ENCODE data around the gene CFAP45.

Gene CFAP45

DNA sequence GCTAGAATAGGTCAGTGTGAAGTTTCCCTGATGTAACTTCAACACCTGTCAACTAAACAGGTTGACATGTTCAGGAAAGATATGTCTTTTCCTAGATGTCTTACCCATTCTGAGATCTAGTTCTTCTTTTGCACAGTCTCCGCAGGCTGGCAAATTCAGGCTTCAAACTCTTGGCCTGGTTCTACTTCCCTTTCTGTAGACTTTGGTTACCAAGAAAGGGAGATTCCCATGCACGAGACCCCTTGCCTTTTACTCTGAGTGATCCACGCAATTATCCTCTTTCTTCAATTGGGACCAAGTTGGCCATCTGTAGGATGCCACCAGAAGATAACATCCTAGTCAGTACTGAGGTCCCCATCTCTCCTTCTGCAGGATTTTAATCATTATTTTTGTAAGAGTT is 2.0 kb downstream of the CFAP45 start:
- in situ Hi-C loops (cut with MboI; ENCODE audit: low sequenced_read_pairs, unreplicated experiment), result no loop called here
- TF ChIP-seq, protein P1, sequence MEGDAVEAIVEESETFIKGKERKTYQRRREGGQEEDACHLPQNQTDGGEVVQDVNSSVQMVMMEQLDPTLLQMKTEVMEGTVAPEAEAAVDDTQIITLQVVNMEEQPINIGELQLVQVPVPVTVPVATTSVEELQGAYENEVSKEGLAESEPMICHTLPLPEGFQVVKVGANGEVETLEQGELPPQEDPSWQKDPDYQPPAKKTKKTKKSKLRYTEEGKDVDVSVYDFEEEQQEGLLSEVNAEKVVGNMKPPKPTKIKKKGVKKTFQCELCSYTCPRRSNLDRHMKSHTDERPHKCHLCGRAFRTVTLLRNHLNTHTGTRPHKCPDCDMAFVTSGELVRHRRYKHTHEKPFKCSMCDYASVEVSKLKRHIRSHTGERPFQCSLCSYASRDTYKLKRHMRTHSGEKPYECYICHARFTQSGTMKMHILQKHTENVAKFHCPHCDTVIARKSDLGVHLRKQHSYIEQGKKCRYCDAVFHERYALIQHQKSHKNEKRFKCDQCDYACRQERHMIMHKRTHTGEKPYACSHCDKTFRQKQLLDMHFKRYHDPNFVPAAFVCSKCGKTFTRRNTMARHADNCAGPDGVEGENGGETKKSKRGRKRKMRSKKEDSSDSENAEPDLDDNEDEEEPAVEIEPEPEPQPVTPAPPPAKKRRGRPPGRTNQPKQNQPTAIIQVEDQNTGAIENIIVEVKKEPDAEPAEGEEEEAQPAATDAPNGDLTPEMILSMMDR (IDR thresholded peaks at IDR 0.05; ENCODE audit: borderline replicate concordance, control extremely low read depth, extremely low read depth, insufficient read depth, missing control alignments), result no peak
- no peak for DNase-seq (ENCODE audit: low spot score)

DNA sequence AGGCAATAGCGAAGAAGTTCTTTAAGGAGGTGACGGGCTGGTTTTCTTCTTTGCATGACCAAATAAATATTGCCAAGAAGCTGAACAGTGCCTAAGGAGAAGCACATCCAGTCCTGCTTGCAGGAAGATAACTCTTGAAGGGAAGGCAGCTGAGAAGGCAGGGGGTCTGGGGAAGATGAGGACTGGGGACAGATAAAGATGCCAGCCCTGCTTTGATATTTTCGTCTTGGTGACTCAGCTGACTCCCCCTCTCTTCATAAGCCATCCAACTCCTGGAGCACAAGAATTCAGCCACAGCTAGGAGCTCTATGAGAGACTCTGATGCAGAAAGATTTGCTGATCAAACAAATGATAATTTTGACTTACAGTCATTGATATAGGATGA is 3.4 kb downstream of the CFAP45 start:
- TF ChIP-seq, protein P1 (IDR thresholded peaks at IDR 0.05; ENCODE audit: borderline replicate concordance, control extremely low read depth, extremely low read depth, insufficient read depth, missing control alignments), result no peak
- DNase-seq (ENCODE audit: low spot score), result no peak
- in situ Hi-C loops (cut with MboI; ENCODE audit: low sequenced_read_pairs, unreplicated experiment), result no loop called here

DNA sequence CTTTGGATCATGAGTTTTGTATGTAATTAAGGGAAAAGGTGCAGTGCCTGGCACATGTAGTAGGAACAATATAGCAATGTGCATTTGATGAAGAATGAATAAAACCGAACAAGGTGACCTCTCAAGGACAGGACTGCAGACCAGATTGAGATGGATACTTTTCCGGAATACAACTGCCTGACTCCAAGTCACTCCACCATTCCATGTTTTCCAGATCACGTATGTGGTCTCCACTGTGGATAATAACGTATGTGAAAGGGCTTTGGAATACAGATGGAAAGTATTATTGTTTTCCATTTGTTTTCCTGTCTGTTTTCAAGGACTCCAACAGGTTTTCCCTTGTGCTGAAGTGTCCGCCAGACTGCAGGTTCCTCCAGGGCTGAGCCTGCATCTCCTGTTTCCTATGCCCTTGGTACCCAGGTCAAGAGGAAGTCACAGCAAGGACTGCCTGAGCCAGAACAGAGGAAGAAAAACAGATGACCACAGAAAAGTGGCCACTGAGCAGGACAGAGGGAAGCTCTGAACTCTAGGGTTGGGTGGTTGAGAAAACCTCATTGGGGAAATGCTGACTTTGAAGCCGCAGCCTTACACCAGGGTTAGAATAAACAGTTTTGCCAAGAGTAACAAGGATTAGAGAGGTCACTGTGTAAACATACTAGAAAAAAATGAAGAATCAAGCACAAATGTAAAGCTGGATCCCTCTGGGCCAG is 4.0 kb downstream of the CFAP45 start:
- in situ Hi-C loops (cut with MboI; ENCODE audit: low sequenced_read_pairs, unreplicated experiment), result no loop called here
- DNase-seq (ENCODE audit: low spot score), result no peak
- TF ChIP-seq, protein P1 (IDR thresholded peaks at IDR 0.05; ENCODE audit: borderline replicate concordance, control extremely low read depth, extremely low read depth, insufficient read depth, missing control alignments), result no peak

DNA sequence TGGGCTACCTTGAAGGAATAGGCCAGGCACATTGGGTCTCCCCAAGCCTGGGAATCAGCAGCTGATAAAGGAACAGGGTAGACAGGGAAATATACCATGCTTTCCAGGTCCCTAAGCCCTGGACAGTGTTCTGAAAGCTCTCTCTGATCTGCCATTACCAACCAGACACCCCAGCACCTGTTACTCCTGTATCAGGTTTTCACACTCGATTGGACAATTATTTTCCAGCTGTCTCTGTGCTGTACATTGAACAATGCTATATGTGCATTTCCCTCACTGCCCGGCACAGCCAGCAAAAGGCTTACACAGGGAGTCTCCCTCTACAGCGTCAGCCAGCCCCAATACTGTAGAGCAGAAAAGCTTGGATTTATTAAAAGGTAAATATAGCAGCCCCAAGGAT is 4.7 kb downstream of the CFAP45 start:
- DNase-seq (ENCODE audit: low spot score), result no peak
- in situ Hi-C loops (cut with MboI; ENCODE audit: low sequenced_read_pairs, unreplicated experiment), result no loop called here
- TF ChIP-seq, protein P1 (IDR thresholded peaks at IDR 0.05; ENCODE audit: borderline replicate concordance, control extremely low read depth, extremely low read depth, insufficient read depth, missing control alignments), result no peak

DNA sequence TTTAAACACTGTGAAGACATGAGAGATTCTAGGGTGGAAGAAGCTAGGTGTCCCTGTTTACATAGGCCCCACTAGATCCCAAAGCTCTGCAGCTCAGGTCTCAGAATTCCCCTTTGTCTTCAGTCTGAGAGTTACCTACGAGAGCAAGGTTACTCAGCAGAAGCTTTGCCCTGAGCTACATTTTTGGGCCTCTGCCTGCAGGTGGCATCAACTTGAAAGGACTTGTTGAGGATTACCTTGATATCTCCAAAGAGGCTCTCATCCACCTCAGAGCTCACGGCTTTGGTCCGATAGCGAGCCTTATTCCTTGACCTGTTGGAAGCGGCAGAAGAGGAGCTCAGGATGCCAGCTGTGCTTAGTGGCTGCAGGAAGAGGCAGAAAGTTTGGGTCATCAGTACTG is 7.0 kb downstream of the CFAP45 start:
- in situ Hi-C loops (cut with MboI; ENCODE audit: low sequenced_read_pairs, unreplicated experiment), result no loop called here
- no peak for DNase-seq (ENCODE audit: low spot score)
- TF ChIP-seq, protein P1 (IDR thresholded peaks at IDR 0.05; ENCODE audit: borderline replicate concordance, control extremely low read depth, extremely low read depth, insufficient read depth, missing control alignments), result no peak

DNA sequence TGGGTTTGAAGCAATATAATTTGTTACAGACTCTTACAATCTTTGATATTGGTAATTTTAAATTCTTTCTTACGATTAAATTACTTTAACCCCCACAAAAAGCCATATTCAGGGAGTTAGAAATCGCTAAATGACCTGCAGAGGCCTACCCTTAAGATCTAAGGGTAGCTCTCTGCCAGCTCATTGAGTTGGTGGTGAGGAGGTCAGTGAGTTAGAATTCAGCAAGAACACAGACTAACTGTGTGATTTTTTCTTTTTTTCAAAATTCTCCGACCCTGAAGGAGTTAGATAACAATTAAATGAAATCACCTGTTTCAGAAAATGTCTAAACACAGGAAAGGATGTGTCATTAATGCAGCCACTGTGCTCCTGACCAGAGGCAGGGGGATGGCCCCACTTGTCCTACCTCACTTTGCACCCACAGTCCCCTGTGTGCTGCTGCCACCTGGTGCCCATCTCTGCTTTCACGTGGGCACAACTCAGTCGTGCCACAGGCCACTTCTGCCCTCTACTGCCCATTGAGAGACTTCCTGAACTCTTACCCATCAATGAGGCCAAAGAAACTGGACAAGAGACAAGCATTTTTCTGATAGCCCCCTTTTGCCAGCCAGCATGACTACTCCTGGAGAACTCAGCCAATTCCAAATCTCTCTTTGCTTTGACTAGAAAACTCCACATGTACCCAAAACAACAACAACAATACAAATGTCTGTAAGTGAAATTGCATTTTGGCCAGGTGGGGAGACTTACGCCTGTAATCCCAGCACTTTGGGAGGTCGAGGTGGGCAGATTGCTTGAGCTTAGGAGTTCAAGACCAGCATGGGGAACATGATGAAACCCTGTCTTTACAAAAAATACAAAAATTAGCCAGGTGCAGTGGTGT is 8.4 kb downstream of the CFAP45 start:
- in situ Hi-C loops (cut with MboI; ENCODE audit: low sequenced_read_pairs, unreplicated experiment), result no loop called here
- TF ChIP-seq, protein P1 (IDR thresholded peaks at IDR 0.05; ENCODE audit: borderline replicate concordance, control extremely low read depth, extremely low read depth, insufficient read depth, missing control alignments), result peak; percentile 97
- DNase-seq (ENCODE audit: low spot score), result peak; percentile 71

Data from GM13976 (cell line).